K562 (cell line): ENCODE measurements around the gene POLK. TPM values are rescaled to one million over a fixed set of nuclear protein-coding genes. Genes with fewer than 3 reads are reported as not detected.

Source experiments
- ATF1 ChIP-seq, 2 experiments: fragments of 450-650 bp in 1 of 2; IDR thresholded peaks; 2 replicates each; pipeline ENCODE4 v1.6.1; 2016; ENCODE audit warnings: missing compliant biosample characterization in 1 of 2, missing genetic modification characterization in 1 of 2
- ATF4 ChIP-seq: fragments of 450-650 bp; formaldehyde crosslinking; IDR thresholded peaks from 2 replicates; pipeline ENCODE4 v1.4.0; 2022; ENCODE audit warnings: mild to moderate bottlenecking, moderate library complexity
- ATF7 ChIP-seq: fragments of 450-650 bp; IDR thresholded peaks from 2 replicates; pipeline ENCODE4 v1.7.1; 2014; ENCODE audit warnings: mild to moderate bottlenecking, moderate library complexity
- BRCA1 ChIP-seq, 2 experiments: fragments of 450-650 bp in 1 of 2; sonication (generic) in 1 of 2; formaldehyde crosslinking in 1 of 2; IDR thresholded peaks; 2 replicates each; pipeline versions ENCODE4 v1.5.0 to v1.6.1; 2017 to 2020; ENCODE audit warnings: mild to moderate bottlenecking in 1 of 2, missing genetic modification reagents in 1 of 2
- C11orf30 ChIP-seq: fragments of 450-650 bp; IDR thresholded peaks from 2 replicates; pipeline ENCODE4 v1.6.1; 2016; ENCODE audit warnings: low read depth, mild to moderate bottlenecking
- E2F6 ChIP-seq, 2 experiments: IDR thresholded peaks; 2 replicates each; pipeline ENCODE4 v1.6.1; 2011; ENCODE audit warnings: borderline replicate concordance in 1 of 2, control low read depth in 1 of 2, low read depth in 1 of 2, low read length in 1 of 2, mild to moderate bottlenecking in 1 of 2, mixed read lengths in 1 of 2, moderate library complexity in 1 of 2; ENCODE audit not compliant: insufficient read depth in 1 of 2, insufficient read length in 1 of 2, poor library complexity in 1 of 2, severe bottlenecking in 1 of 2; ENCODE audit errors: extremely low read depth in 1 of 2
- HES1 ChIP-seq: fragments of 450-650 bp; IDR thresholded peaks from 2 replicates; pipeline ENCODE4 v1.6.1; 2016; ENCODE audit warnings: low read depth, mild to moderate bottlenecking, moderate library complexity
- HNRNPLL ChIP-seq: fragments of 200-400 bp; formaldehyde crosslinking; IDR thresholded peaks from 2 replicates; pipeline ENCODE4 v1.6.1; 2017; ENCODE audit warnings: low read length, low read depth, mild to moderate bottlenecking; ENCODE audit not compliant: poor library complexity, severe bottlenecking
- ID3 ChIP-seq, 2 experiments: fragments of 250-450 bp in 1 of 2; fragments of 450-650 bp in 1 of 2; sonication (Bioruptor Pico) in 1 of 2; IDR thresholded peaks; 2 replicates each; pipeline versions ENCODE4 v1.6.1 to v1.8.0; 2016 to 2021; ENCODE audit warnings: mild to moderate bottlenecking in 2 of 2, moderate library complexity in 2 of 2, missing compliant biosample characterization in 1 of 2, missing genetic modification characterization in 1 of 2
- ILK ChIP-seq: fragments of 450-650 bp; IDR thresholded peaks from 2 replicates; pipeline ENCODE4 v1.6.1; 2016; ENCODE audit warnings: missing genetic modification characterization, low read depth, mild to moderate bottlenecking, missing compliant biosample characterization, moderate library complexity, borderline replicate concordance
- KDM5B ChIP-seq: fragments of 200-600 bp; sonication (generic); IDR thresholded peaks from 2 replicates; pipeline ENCODE4 v1.6.1; 2012; ENCODE audit warnings: low read depth, mild to moderate bottlenecking, moderate library complexity, low read length, control low read depth, inconsistent platforms; ENCODE audit not compliant: insufficient replicate concordance
- KLF6 ChIP-seq: fragments of 250-450 bp; sonication (Bioruptor Pico); IDR thresholded peaks from 2 replicates; pipeline ENCODE4 v1.4.0; 2020; ENCODE audit warnings: mild to moderate bottlenecking, moderate library complexity, borderline replicate concordance
- MEIS2 ChIP-seq: fragments of 450-650 bp; IDR thresholded peaks from 2 replicates; pipeline ENCODE4 v1.6.1; 2014; ENCODE audit warnings: mild to moderate bottlenecking; ENCODE audit not compliant: partially characterized antibody
- NCOA1 ChIP-seq: fragments of 450-650 bp; IDR thresholded peaks from 2 replicates; pipeline ENCODE4 v1.6.1; 2016; ENCODE audit warnings: low read depth
- NCOR1 ChIP-seq: fragments of 450-650 bp; IDR thresholded peaks from 2 replicates; pipeline ENCODE4 v1.6.1; 2016; ENCODE audit warnings: mild to moderate bottlenecking, moderate library complexity
- NFRKB ChIP-seq: fragments of 450-650 bp; IDR thresholded peaks from 2 replicates; pipeline ENCODE4 v1.6.1; 2016; ENCODE audit warnings: low read depth
- NR2C1 ChIP-seq, 2 experiments: fragments of 450-650 bp; IDR thresholded peaks; 2 replicates each; pipeline ENCODE4 v1.6.1; 2017; ENCODE audit warnings: mild to moderate bottlenecking in 2 of 2, antibody characterized with exemption in 1 of 2, inconsistent platforms in 1 of 2, missing compliant biosample characterization in 1 of 2, missing genetic modification characterization in 1 of 2
- RBM22 ChIP-seq: fragments of 200-400 bp; formaldehyde crosslinking; IDR thresholded peaks from 2 replicates; pipeline ENCODE4 v1.6.1; 2018; ENCODE audit warnings: low read length, low read depth; ENCODE audit not compliant: poor library complexity, severe bottlenecking
- SMARCE1 ChIP-seq: fragments of 450-650 bp; IDR thresholded peaks from 2 replicates; pipeline ENCODE4 v1.7.1; 2016; ENCODE audit warnings: mild to moderate bottlenecking
- SNIP1 ChIP-seq: fragments of 450-650 bp; IDR thresholded peaks from 2 replicates; pipeline ENCODE4 v1.7.1; 2017; ENCODE audit warnings: low read depth, mild to moderate bottlenecking
- TCFL5 ChIP-seq: fragments of 250-450 bp; sonication (Bioruptor Pico); conservative IDR thresholded peaks from 2 replicates; pipeline ENCODE4 v1.6.1; 2021; ENCODE audit warnings: mild to moderate bottlenecking, moderate library complexity, matching md5 sums
- TEAD4 ChIP-seq, 2 experiments: sonication (generic) in 1 of 2; formaldehyde crosslinking in 1 of 2; IDR thresholded peaks; 2 replicates each; pipeline versions ENCODE4 v1.6.1 to v1.8.0; 2012 to 2022; ENCODE audit warnings: borderline replicate concordance in 1 of 2, inconsistent platforms in 1 of 2, low read length in 1 of 2, mild to moderate bottlenecking in 1 of 2, missing genetic modification reagents in 1 of 2
- ZFX ChIP-seq: sonication (generic); formaldehyde crosslinking; IDR thresholded peaks from 2 replicates; pipeline ENCODE4 v1.8.0; 2022; ENCODE audit warnings: mild to moderate bottlenecking, missing genetic modification reagents, moderate library complexity
- ZNF239 ChIP-seq: fragments of 250-450 bp; sonication (Bioruptor Pico); IDR thresholded peaks from 2 replicates; pipeline ENCODE4 v1.4.0; 2020; ENCODE audit warnings: mild to moderate bottlenecking
- polyA plus RNA-seq, 8 experiments: library from polyadenylated mRNA; depleted of rRNA in 4 of 8; stranded (reverse) in 5 of 8; unstranded in 3 of 8; fragments of >200 nt; fragmentation: Nextera tagmentation in 2 of 8; fragmentation: Illumina TruSeq in 1 of 8; extraction: Ambion mirVana in 2 of 8; extraction: Trizol in 1 of 8; gene quantifications; 2 replicates each; pipeline versions ENCODE4 v1.2.1 to v1.2.3, GENCODE V29; 2011 to 2014; ENCODE audit warnings: inconsistent platforms in 1 of 8, missing spikeins in 1 of 8
- total RNA-seq, 7 experiments: library from RNA; depleted of rRNA in 6 of 7; stranded (reverse); fragments of >200 nt in 6 of 7; fragmentation: Illumina TruSeq in 2 of 7; extraction: Trizol in 2 of 7; gene quantifications; 2 replicates each; pipeline versions ENCODE4 v1.2.1 to v1.2.3, GENCODE V29; 2011 to 2021; ENCODE audit warnings: low replicate concordance in 1 of 7

The POLK gene
- total and polyA plus RNA-seq, 9 of the 15 experiments (the other 6 are each of a cell fraction or from before 2014, with no cell fraction given), result 6.1 to 31.6 (median 16.5) TPM

- TF ChIP-seq ATF1 (CRISPR knock-in tag; IDR thresholded peaks at IDR 0.05) (no peak), ATF1 (tag; IDR thresholded peaks at IDR 0.05) (peak; percentile 46), BRCA1 (IDR thresholded peaks at IDR 0.05) (no peak), BRCA1 (CRISPR knock-in tag; IDR thresholded peaks at IDR 0.05) (no peak), TEAD4 (IDR thresholded peaks at IDR 0.05; ENCODE audit: low read length) (peak; percentile 81), TEAD4 (CRISPR knock-in tag; IDR thresholded peaks at IDR 0.05; ENCODE audit: borderline replicate concordance) (no peak), ATF4 (CRISPR knock-in tag) (0 out of 2 replicates have a peak, but pooled peaks have one; percentile 15), MEIS2 (peak; percentile 76), NFRKB (peak; percentile 71), KLF6 (CRISPR knock-in tag) (peak; percentile 22; the same call in 1 of the 2 replicates), KDM5B (no peak), NCOR1 (peak; percentile 59), TCFL5 (no peak), RBM22 (no peak), ZNF239 (CRISPR knock-in tag) (peak; percentile 20; the same call in 1 of the 2 replicates), SMARCE1 (peak; percentile 99), HNRNPLL (no peak), ILK (tag) (no peak), E2F6 (IDR thresholded peaks at IDR 0.05; ENCODE audit: borderline replicate concordance in 1 of 2, extremely low read depth in 1 of 2, insufficient read depth in 1 of 2, insufficient read length in 1 of 2, low read depth in 1 of 2, low read length in 1 of 2, poor library complexity in 1 of 2, severe bottlenecking in 1 of 2) (no peak), NCOA1 (peak; percentile 39; the same call in 1 of the 2 replicates), ATF7 (peak; percentile 63; the same call in 1 of the 2 replicates), NR2C1 (IDR thresholded peaks at IDR 0.05) (peak; percentile 2; the same call in 1 of the 2 replicates), NR2C1 (tag; IDR thresholded peaks at IDR 0.05) (0 out of 2 replicates have a peak, but pooled peaks have one; percentile 36), ZFX (no peak), C11orf30 (peak; percentile 35; the same call in 1 of the 2 replicates), ID3 (CRISPR knock-in tag; IDR thresholded peaks at IDR 0.05) (no peak), ID3 (tag; IDR thresholded peaks at IDR 0.05) (peak; percentile 68), HES1 (no peak), SNIP1 (0 out of 2 replicates have a peak, but pooled peaks have one; percentile 36)
Measured at GRCh38 chr5:75566710-75567309, 55.1 kb downstream of the POLK start (continued).
